ENCODE results near the gene LEMD3. TPM values are rescaled to one million over a fixed set of nuclear protein-coding genes. Genes with fewer than 3 reads are reported as not detected.

The LEMD3 gene
- total and polyA plus RNA-seq, 2 experiments from 2014 or later, result 15.4 to 56.7 TPM

DNA sequence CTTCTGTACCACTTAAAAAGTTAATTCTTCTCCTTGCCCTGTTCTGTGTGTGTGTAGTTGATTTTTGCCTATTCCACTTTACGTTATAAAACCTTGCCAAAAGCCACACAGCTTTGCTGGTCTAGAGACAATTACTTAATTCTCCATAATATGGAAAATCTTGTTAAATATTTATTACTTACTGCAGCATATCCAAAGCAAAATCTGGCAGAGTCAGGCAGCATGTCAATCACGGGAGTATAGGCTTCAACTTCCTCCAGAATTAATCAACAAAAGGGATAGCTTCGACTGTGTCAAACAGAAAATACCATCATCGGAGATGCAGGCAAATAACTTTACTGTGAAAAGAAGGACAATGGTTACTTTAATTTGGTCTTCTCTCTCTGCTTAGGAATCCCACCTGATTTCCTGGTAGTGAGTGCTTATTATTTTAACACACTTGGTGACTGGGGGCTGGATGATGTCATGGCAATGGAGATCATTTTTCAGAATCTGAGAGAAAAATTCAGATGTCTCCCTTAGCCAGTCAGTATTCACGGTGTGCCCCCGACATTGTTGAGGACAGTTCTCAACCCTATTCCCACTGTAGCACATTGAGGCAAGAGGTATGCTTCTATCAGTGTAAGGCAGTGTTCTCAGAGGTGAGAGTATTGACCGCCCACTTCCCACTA is 105.4 kb downstream of the LEMD3 start:
- Mint-ChIP-seq H3K9me3 (no peaks in the 10 kb centered on the region), H3K4me3 (no peak overlapping the region), H3K4me1 (peaks cover 14% of the 10 kb centered on the region), H3K27ac (no peak overlapping the region), H3K27me3 (ENCODE audit: insufficient read depth, low read depth, poor library complexity) (peaks cover 9% of the 10 kb centered on the region), H3K36me3 (ENCODE audit: low read depth) (no peaks in the 10 kb centered on the region)
- no peak overlapping the region for H3K27ac ChIP-seq (ENCODE audit: low read depth)
- no peak overlapping the region for H3K4me2 ChIP-seq
- H3F3A ChIP-seq (replicated peaks; ENCODE audit: low read depth), result no peaks in the 10 kb centered on the region
- H3K79me2 ChIP-seq (replicated peaks; ENCODE audit: insufficient read depth), result no peaks in the 10 kb centered on the region
- TF ChIP-seq EZH2phosphoT487 (IDR thresholded peaks at IDR 0.05; ENCODE audit: unreplicated experiment) (no peak), ZNF331 (CRISPR knock-in tag; IDR thresholded peaks at IDR 0.05; ENCODE audit: low read depth) (no peak), CREB1 (CRISPR knock-in tag; IDR thresholded peaks at IDR 0.05; ENCODE audit: low read depth) (no peak), POLR2AphosphoS5 (IDR thresholded peaks at IDR 0.05; ENCODE audit: low read depth) (no peak), JUNB (IDR thresholded peaks at IDR 0.05; ENCODE audit: unreplicated experiment) (no peak), NANOG (IDR thresholded peaks at IDR 0.05; ENCODE audit: borderline replicate concordance) (no peak), ZNF114 (CRISPR knock-in tag; IDR thresholded peaks at IDR 0.05) (no peak), EZH2 (IDR thresholded peaks at IDR 0.05; ENCODE audit: low read depth, unreplicated experiment) (no peak), STAT1 (IDR thresholded peaks at IDR 0.05; ENCODE audit: unreplicated experiment) (no peak)
- TF ChIP-seq, protein P1, sequence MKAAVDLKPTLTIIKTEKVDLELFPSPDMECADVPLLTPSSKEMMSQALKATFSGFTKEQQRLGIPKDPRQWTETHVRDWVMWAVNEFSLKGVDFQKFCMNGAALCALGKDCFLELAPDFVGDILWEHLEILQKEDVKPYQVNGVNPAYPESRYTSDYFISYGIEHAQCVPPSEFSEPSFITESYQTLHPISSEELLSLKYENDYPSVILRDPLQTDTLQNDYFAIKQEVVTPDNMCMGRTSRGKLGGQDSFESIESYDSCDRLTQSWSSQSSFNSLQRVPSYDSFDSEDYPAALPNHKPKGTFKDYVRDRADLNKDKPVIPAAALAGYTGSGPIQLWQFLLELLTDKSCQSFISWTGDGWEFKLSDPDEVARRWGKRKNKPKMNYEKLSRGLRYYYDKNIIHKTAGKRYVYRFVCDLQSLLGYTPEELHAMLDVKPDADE (IDR thresholded peaks at IDR 0.05), result no peak
- TF ChIP-seq, protein P2, sequence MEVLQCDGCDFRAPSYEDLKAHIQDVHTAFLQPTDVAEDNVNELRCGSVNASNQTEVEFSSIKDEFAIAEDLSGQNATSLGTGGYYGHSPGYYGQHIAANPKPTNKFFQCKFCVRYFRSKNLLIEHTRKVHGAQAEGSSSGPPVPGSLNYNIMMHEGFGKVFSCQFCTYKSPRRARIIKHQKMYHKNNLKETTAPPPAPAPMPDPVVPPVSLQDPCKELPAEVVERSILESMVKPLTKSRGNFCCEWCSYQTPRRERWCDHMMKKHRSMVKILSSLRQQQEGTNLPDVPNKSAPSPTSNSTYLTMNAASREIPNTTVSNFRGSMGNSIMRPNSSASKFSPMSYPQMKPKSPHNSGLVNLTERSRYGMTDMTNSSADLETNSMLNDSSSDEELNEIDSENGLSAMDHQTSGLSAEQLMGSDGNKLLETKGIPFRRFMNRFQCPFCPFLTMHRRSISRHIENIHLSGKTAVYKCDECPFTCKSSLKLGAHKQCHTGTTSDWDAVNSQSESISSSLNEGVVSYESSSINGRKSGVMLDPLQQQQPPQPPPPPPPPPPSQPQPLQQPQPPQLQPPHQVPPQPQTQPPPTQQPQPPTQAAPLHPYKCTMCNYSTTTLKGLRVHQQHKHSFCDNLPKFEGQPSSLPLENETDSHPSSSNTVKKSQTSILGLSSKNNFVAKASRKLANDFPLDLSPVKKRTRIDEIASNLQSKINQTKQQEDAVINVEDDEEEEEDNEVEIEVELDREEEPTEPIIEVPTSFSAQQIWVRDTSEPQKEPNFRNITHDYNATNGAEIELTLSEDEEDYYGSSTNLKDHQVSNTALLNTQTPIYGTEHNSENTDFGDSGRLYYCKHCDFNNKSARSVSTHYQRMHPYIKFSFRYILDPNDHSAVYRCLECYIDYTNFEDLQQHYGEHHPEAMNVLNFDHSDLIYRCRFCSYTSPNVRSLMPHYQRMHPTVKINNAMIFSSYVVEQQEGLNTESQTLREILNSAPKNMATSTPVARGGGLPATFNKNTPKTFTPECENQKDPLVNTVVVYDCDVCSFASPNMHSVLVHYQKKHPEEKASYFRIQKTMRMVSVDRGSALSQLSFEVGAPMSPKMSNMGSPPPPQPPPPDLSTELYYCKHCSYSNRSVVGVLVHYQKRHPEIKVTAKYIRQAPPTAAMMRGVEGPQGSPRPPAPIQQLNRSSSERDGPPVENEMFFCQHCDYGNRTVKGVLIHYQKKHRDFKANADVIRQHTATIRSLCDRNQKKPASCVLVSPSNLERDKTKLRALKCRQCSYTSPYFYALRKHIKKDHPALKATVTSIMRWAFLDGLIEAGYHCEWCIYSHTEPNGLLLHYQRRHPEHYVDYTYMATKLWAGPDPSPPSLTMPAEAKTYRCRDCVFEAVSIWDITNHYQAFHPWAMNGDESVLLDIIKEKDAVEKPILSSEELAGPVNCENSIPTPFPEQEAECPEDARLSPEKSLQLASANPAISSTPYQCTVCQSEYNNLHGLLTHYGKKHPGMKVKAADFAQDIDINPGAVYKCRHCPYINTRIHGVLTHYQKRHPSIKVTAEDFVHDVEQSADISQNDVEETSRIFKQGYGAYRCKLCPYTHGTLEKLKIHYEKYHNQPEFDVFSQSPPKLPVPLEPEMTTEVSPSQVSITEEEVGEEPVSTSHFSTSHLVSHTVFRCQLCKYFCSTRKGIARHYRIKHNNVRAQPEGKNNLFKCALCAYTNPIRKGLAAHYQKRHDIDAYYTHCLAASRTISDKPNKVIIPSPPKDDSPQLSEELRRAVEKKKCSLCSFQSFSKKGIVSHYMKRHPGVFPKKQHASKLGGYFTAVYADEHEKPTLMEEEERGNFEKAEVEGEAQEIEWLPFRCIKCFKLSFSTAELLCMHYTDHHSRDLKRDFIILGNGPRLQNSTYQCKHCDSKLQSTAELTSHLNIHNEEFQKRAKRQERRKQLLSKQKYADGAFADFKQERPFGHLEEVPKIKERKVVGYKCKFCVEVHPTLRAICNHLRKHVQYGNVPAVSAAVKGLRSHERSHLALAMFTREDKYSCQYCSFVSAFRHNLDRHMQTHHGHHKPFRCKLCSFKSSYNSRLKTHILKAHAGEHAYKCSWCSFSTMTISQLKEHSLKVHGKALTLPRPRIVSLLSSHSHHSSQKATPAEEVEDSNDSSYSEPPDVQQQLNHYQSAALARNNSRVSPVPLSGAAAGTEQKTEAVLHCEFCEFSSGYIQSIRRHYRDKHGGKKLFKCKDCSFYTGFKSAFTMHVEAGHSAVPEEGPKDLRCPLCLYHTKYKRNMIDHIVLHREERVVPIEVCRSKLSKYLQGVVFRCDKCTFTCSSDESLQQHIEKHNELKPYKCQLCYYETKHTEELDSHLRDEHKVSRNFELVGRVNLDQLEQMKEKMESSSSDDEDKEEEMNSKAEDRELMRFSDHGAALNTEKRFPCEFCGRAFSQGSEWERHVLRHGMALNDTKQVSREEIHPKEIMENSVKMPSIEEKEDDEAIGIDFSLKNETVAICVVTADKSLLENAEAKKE (CRISPR knock-in tag; IDR thresholded peaks at IDR 0.05), result no peak
- TF ChIP-seq, protein P3, sequence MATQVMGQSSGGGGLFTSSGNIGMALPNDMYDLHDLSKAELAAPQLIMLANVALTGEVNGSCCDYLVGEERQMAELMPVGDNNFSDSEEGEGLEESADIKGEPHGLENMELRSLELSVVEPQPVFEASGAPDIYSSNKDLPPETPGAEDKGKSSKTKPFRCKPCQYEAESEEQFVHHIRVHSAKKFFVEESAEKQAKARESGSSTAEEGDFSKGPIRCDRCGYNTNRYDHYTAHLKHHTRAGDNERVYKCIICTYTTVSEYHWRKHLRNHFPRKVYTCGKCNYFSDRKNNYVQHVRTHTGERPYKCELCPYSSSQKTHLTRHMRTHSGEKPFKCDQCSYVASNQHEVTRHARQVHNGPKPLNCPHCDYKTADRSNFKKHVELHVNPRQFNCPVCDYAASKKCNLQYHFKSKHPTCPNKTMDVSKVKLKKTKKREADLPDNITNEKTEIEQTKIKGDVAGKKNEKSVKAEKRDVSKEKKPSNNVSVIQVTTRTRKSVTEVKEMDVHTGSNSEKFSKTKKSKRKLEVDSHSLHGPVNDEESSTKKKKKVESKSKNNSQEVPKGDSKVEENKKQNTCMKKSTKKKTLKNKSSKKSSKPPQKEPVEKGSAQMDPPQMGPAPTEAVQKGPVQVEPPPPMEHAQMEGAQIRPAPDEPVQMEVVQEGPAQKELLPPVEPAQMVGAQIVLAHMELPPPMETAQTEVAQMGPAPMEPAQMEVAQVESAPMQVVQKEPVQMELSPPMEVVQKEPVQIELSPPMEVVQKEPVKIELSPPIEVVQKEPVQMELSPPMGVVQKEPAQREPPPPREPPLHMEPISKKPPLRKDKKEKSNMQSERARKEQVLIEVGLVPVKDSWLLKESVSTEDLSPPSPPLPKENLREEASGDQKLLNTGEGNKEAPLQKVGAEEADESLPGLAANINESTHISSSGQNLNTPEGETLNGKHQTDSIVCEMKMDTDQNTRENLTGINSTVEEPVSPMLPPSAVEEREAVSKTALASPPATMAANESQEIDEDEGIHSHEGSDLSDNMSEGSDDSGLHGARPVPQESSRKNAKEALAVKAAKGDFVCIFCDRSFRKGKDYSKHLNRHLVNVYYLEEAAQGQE (IDR thresholded peaks at IDR 0.05; ENCODE audit: unreplicated experiment), result no peak
- TF ChIP-seq, protein P4, sequence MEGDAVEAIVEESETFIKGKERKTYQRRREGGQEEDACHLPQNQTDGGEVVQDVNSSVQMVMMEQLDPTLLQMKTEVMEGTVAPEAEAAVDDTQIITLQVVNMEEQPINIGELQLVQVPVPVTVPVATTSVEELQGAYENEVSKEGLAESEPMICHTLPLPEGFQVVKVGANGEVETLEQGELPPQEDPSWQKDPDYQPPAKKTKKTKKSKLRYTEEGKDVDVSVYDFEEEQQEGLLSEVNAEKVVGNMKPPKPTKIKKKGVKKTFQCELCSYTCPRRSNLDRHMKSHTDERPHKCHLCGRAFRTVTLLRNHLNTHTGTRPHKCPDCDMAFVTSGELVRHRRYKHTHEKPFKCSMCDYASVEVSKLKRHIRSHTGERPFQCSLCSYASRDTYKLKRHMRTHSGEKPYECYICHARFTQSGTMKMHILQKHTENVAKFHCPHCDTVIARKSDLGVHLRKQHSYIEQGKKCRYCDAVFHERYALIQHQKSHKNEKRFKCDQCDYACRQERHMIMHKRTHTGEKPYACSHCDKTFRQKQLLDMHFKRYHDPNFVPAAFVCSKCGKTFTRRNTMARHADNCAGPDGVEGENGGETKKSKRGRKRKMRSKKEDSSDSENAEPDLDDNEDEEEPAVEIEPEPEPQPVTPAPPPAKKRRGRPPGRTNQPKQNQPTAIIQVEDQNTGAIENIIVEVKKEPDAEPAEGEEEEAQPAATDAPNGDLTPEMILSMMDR (conservative IDR thresholded peaks at IDR 0.05; ENCODE audit: low read depth in 2 of 2), result no peak
- H2AFZ ChIP-seq, result no peak overlapping the region
- H3K4me1 ChIP-seq (ENCODE audit: insufficient read depth), result peaks cover 13% of the 10 kb centered on the region; the same call in 1 of the 2 replicates
- H4K20me1 ChIP-seq (replicated peaks; ENCODE audit: insufficient read depth), result no peaks in the 10 kb centered on the region
- 0 out of 2 replicates have a peak, but pooled peaks cover 3% of the 10 kb centered on the region for H3K9me2 ChIP-seq (ENCODE audit: insufficient read depth)
- H3K4me3 ChIP-seq, result no peak overlapping the region
- DNase-seq (ENCODE audit: low spot score) (no peak), ATAC-seq (no peak)
- peaks cover 23% of the 10 kb centered on the region for H3K27me3 ChIP-seq (ENCODE audit: insufficient read depth)
- H3K36me3 ChIP-seq (ENCODE audit: insufficient read depth), result no peaks in the 10 kb centered on the region
